SU-DHL-6 (cell line): ENCODE data around the gene RBM8A.

ENCODE experiments used
- CTCF ChIP-seq: fragments of 200-600 bp; sonication (generic); IDR thresholded peaks from one replicate; pipeline ENCODE4 v1.5.1; 2017; ENCODE audit warnings: antibody characterized with exemption, mild to moderate bottlenecking, low read length, moderate library complexity; ENCODE audit not compliant: insufficient read depth, poor library complexity, severe bottlenecking
- EZH2phosphoT487 ChIP-seq: fragments of 200-600 bp; sonication (generic), shearing (Covaris generic); conservative IDR thresholded peaks from 2 replicates; pipeline ENCODE4 v1.6.1; 2018; ENCODE audit warnings: mild to moderate bottlenecking, antibody characterized with exemption, low read length, moderate library complexity, mixed read lengths

DNA sequence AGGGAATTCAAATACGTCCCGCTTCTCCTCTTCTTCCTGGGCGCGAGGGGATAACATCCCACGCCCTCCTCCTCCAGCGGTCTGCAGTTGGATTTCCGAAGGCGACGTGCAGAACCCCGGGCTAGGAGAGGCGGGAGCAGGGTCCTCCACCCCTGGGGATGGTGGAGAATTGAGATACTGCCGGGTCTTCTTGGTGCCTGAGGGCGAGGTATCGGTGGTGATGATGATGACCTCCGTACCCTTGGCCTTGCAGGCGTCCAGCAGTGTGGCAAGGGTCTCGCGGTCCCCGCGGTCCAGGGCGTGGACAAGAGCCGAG, 33.8 kb upstream of the RBM8A start:
- TF ChIP-seq CTCF (no peak), EZH2phosphoT487 (no peak)
